Common myeloid progenitor, CD34-positive (primary cell): Measurements from ENCODE around the gene RIN3.
A peak's percentile ranks its signal among the peaks of the same experiment; 100 is the strongest.

Source experiments
- CTCF ChIA-PET: fragments of 350-600 bp; sonication (Branson Sonifier 250); formaldehyde crosslinking; loops from one replicate; lab custom pipeline; 2021; ENCODE audit warnings: antibody characterized with exemption; lab: Charles Lee
- POLR2A ChIA-PET: fragments of 350-600 bp; sonication (Branson Sonifier 250); formaldehyde crosslinking; loops from one replicate; lab custom pipeline; 2021; ENCODE audit warnings: antibody characterized with exemption; lab: Charles Lee
- DNase-seq, 3 donors: peaks; one replicate each; pipeline versions ENCODE4 v3.0.0 to v3.0.0-alpha.2; 2013
- H3K27ac ChIP-seq, 2 experiments: 1 replicate in 1 of 2; 2 replicates in 1 of 2; pipeline ENCODE4 v1.7.0; 2013; ENCODE audit warnings: inconsistent platforms in 2 of 2, low read length in 2 of 2, mild to moderate bottlenecking in 2 of 2, low read depth in 1 of 2, moderate library complexity in 1 of 2; ENCODE audit not compliant: severe bottlenecking in 2 of 2, insufficient read depth in 1 of 2, poor library complexity in 1 of 2
- H3K27me3 ChIP-seq, 5 experiments: replicated peaks in 2 of 5; 1 replicate in 3 of 5; 2 replicates in 2 of 5; pipeline versions ENCODE4 v1.6.1 to v1.7.0; 2013; ENCODE audit warnings: low read length in 4 of 5, mild to moderate bottlenecking in 2 of 5, moderate library complexity in 2 of 5, inconsistent platforms in 1 of 5; ENCODE audit not compliant: insufficient read depth in 5 of 5, control insufficient read depth in 4 of 5
- H3K36me3 ChIP-seq, 4 experiments: 1 replicate in 2 of 4; 2 replicates in 2 of 4; pipeline versions ENCODE4 v1.6.1 to v1.7.0; 2013; ENCODE audit warnings: low read length in 3 of 4, control low read depth in 1 of 4, mild to moderate bottlenecking in 1 of 4; ENCODE audit not compliant: control insufficient read depth in 4 of 4, insufficient read depth in 4 of 4
- H3K4me1 ChIP-seq, 4 experiments: 1 replicate in 3 of 4; 2 replicates in 1 of 4; pipeline versions ENCODE4 v1.6.1 to v1.7.1; 2013; ENCODE audit warnings: low read length in 3 of 4, mild to moderate bottlenecking in 3 of 4, control low read depth in 1 of 4, inconsistent platforms in 1 of 4, moderate library complexity in 1 of 4; ENCODE audit not compliant: control insufficient read depth in 4 of 4, insufficient read depth in 4 of 4; ENCODE audit errors: control extremely low read depth in 1 of 4
- H3K4me3 ChIP-seq, 7 experiments: 1 replicate in 4 of 7; 2 replicates in 3 of 7; pipeline versions ENCODE4 v1.5.1 to v1.7.0; 2013; ENCODE audit warnings: mild to moderate bottlenecking in 7 of 7, low read length in 6 of 7, moderate library complexity in 6 of 7, inconsistent platforms in 2 of 7, low read depth in 2 of 7, control low read depth in 1 of 7; ENCODE audit not compliant: insufficient read depth in 4 of 7, control insufficient read depth in 1 of 7; ENCODE audit errors: extremely low read depth in 1 of 7
- H3K9me3 ChIP-seq, 5 experiments: 1 replicate in 4 of 5; 2 replicates in 1 of 5; pipeline versions ENCODE4 v1.6.1 to v1.7.1; 2013; ENCODE audit warnings: low read length in 4 of 5, mild to moderate bottlenecking in 2 of 5, inconsistent platforms in 1 of 5, low read depth in 1 of 5, moderate library complexity in 1 of 5; ENCODE audit not compliant: control insufficient read depth in 4 of 5, insufficient read depth in 2 of 5; ENCODE audit errors: control extremely low read depth in 1 of 5
- WGBS: methylation state at CpG from one replicate; pipeline ENCODE4 v1.1.5; 2013; ENCODE audit not compliant: insufficient coverage; 5-methylcytosine and 5-hydroxymethylcytosine counted together

RIN3 gene

DNA sequence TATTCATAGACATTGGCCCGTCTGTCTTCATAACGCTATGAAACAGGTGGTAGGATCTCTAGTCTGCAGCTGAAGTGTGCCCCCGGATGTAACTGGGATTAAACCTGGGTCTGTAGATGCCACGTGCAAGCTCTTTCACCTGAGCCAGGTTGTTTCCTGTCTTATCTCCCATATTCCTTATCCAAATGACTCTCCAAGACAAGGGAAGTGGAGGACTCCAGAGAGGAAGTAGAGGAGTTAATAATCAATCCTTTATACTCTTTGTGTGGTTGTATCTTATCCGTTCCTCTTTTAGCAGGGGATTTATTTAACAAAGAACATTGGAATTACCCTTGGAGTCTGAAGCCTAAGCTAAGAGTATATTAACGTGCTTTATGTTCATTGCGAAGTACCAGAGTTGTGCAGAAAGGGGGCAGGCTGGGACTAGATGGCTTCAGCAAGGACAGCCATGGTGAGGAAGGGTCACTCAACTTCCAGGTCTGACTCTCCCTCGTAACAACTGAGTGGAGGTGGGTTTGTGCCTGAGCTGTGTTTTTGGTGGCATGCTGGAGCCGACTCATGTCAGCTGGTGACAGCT lies 82.8 kb downstream of the RIN3 start:
- peaks cover 0 to 22% (median 2%) of the 10 kb centered on the region in 4 experiments for H3K36me3 ChIP-seq
- H3K27ac ChIP-seq, result no peak overlapping the region
- no peak overlapping the region for H3K4me3 ChIP-seq
- POLR2A ChIA-PET, result no interaction called here
- no peak for DNase-seq
- H3K9me3 ChIP-seq, result peaks cover 0 to 4% (median 0%) of the 10 kb centered on the region in 5 experiments
- CTCF ChIA-PET, result interaction anchor here (0.9 to 21.5 kb wide), 8 partner anchors 8 to 88 kb away, joined by 3 to 263 read pairs (median 4); no protein-coding TSS in a partner anchor
- WGBS, result 96% methylated on average over 8 of the region's 9 CpGs
- H3K27me3 ChIP-seq, result no peaks in the 10 kb centered on the region
- peaks cover 4 to 26% (median 13%) of the 10 kb centered on the region in 4 experiments for H3K4me1 ChIP-seq

DNA sequence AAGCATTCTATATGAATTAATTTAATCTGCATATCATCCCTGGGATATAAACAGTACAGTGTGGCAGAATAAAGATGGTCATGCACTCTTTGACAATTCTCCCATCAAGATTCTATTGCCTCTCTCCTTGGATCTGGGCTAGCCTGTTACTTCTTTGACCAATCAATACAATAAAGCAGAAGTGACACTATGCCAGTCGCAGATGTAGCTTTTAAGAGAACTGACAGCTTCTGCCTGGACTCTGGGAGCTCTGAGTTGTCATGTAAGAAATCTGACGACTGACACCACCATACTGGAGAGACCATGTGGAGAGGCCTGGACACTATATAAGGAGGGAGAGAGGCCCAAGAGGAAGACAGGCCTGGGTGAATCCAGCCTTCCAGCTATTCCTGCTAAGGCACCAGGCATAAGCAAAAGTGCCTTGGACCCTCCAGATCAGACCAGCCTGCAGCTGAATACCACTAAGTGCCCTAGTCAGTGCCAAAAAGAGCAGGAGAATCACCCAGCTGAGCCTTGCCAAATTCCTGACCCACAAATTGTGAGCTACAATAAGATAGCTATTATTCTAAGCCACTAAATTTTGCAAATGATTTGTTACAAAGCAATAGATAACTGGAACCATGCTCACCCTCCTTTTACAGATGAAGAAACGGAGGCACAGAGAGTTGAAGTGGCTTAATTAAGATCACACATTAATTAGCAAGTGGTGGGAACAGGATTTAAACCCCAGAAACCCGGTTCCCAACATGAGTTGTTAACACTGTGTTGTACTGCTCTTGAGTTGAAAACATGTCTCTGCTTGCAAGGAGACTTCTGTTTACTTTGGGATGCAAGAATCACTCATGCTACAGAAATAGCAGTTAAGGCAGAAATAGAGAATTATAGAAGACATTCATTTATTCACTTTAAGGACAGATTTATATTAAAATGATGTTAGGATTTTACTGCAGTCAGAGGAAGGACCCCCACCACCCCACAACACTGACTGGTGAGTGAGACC lies 84.6 kb downstream of the RIN3 start:
- no peaks in the 10 kb centered on the region for H3K27me3 ChIP-seq
- no peak overlapping the region for H3K27ac ChIP-seq
- H3K4me3 ChIP-seq, result no peak overlapping the region
- peaks cover 0 to 27% (median 4%) of the 10 kb centered on the region in 4 experiments for H3K36me3 ChIP-seq
- H3K9me3 ChIP-seq, result no peaks in the 10 kb centered on the region
- POLR2A ChIA-PET, result interaction anchor here (0.6 kb wide), 1 partner anchor 120 kb away, joined by 3 read pairs; no protein-coding TSS in a partner anchor
- CTCF ChIA-PET, result interaction anchor here (0.8 to 21.5 kb wide), 9 partner anchors 9 to 87 kb away, joined by 3 to 263 read pairs (median 4); no protein-coding TSS in a partner anchor
- DNase-seq, result no peak
- H3K4me1 ChIP-seq, result peaks cover 4 to 17% (median 13%) of the 10 kb centered on the region in 4 experiments
- WGBS, result 100% methylated on average over 3 of the region's 4 CpGs

DNA sequence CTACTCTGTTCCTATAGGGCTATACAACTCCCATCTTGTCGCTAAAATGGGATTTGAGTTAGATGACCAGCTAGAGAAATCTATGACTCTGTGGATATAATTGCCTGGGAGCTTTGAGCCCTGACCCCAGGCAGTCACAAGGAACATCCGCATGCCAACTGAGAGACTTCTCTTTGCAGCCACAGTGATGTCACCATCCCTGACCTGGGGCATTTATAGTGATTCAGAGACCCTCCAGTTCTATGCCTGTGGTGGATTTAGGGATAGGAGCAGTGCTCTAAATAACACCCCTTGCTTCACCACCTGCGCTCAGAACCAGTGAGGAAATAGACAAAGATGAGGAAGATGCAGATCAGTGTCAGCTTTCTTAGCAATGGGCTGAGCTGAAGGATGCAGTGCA lies 86.2 kb downstream of the RIN3 start:
- no peak overlapping the region for H3K4me3 ChIP-seq
- peaks cover 4 to 17% (median 13%) of the 10 kb centered on the region in 4 experiments for H3K4me1 ChIP-seq
- no peak for DNase-seq
- ChIA-PET POLR2A (no interaction called here), CTCF (interaction anchor here (1.0 to 21.5 kb wide), 9 partner anchors 10 to 465 kb away, joined by 3 to 263 read pairs (median 3); no protein-coding TSS in a partner anchor)
- 83% methylated on average over 1 of the region's 3 CpGs for WGBS
- H3K27ac ChIP-seq, result no peak overlapping the region
- no peaks in the 10 kb centered on the region for H3K27me3 ChIP-seq
- peaks cover 0 to 30% (median 3%) of the 10 kb centered on the region in 4 experiments for H3K36me3 ChIP-seq
- no peaks in the 10 kb centered on the region for H3K9me3 ChIP-seq

DNA sequence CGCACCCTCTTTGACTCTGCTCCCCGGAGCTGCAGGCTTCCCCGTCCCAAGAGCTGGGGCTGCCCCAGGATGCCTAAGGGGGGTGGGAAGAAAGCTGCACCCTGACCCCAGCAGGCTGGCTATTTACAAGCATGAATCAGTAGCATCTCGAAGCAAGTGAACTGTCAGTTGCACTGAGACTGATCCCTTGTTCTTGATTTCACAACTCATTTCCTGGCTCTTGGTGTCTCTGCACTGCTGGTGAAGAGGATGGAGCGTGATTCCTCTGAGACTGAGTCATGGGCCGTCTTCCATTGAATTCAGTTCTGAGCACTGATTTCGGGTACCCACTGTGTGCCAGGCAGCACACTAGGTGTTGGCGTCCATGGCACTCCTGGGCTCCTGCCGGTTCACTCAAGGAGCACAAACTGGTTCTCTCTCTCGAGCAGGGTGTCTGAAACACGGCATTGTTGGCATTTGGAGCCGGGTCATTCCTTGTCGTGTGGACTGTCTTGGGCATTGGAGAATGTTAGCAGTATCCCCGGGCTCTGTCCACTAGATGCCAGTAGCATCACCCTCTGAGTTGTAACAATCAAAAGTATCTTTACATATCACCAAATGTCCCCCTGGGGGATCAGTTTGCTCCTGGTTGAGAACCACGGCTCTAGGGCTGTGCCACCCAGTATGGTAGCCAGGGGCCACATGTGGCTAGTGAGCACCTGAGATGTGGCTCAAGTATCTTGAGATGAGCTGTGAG lies 86.9 kb downstream of the RIN3 start:
- peak in 1 of 3 donors; percentile 51 for DNase-seq
- H3K4me1 ChIP-seq, result peaks cover 4 to 17% (median 13%) of the 10 kb centered on the region in 4 experiments
- CTCF ChIA-PET, result interaction anchor here (1.0 to 21.5 kb wide), 11 partner anchors 9 to 466 kb away, joined by 3 to 263 read pairs (median 3); no protein-coding TSS in a partner anchor
- no peaks in the 10 kb centered on the region for H3K9me3 ChIP-seq
- peaks cover 0 to 26% (median 3%) of the 10 kb centered on the region in 4 experiments for H3K36me3 ChIP-seq
- H3K27me3 ChIP-seq, result no peaks in the 10 kb centered on the region
- WGBS, result 59% methylated on average over 9 of the region's 15 CpGs
- H3K4me3 ChIP-seq, result no peak overlapping the region
- POLR2A ChIA-PET, result no interaction called here
- H3K27ac ChIP-seq, result no peak overlapping the region

DNA sequence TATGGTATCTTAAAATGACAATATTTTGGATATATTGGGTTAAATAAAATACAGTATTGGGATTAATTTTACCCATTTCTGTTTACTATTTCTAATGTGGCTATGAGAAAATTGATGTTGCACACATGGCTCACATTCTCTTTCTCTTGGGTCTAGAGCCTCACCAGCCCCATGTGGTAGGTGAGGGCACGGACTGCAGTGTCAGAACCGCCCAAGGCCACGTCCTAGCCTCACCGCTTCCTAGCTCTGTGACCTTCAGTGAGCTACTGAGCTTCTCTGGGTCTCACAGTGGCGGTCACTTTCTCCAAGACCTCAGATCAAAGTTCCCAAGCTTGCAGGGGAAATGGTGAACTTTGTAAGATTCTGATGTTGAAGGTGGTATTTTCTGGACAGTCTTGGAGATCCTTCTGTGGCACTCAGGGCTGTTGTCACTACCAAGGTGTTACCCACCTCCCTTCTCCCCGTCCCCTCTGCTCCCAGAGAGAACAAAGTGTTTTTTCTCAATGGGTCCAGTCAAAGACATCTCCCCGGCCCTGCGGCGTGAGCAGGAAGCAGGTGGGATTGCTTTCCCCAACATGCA lies 87.6 kb downstream of the RIN3 start:
- 98% methylated on average over 5 of the region's 9 CpGs for WGBS
- no peak overlapping the region for H3K27ac ChIP-seq
- CTCF ChIA-PET, result interaction anchor here (1.0 to 21.5 kb wide), 7 partner anchors 9 to 106 kb away, joined by 3 to 263 read pairs (median 3); no protein-coding TSS in a partner anchor

DNA sequence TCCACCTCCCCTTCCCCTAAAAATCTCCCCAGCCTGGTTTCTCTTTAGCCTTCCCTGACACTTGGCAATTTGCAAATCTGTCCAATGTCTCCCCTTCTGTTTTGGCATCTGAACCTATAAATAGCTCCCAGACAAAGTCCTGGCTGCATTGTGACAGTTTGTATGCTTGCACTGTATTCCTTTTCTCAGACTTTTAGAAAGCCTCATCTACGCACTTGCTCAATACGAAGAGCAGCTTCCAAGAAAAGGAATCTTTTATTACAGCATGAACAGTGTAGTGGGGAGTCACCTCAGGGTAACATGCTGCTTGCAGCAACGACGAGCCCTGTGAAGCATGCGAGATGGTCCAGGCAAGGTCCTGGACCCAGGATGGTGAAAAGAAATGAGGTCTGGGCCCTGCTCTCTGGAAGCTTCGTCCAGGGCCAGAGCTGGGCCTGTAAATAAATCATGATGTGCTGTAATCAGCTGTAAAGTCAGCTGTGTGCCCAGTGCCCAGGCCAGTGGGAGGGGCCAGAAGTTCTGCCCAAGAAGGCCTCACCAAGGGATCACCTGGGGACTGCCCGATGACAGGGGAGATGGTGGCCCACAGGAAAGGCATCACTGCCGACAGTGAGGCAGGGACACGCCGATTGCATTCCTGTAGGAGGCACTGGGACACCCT lies 88.3 kb downstream of the RIN3 start:
- H3K9me3 ChIP-seq, result peaks cover 0 to 2% (median 0%) of the 10 kb centered on the region in 5 experiments
- DNase-seq, result no peak
- peaks cover 0 to 20% (median 2%) of the 10 kb centered on the region in 4 experiments for H3K36me3 ChIP-seq
- ChIA-PET CTCF (interaction anchor here (1.0 to 21.5 kb wide), 8 partner anchors 8 to 107 kb away, joined by 3 to 263 read pairs (median 4); no protein-coding TSS in a partner anchor), POLR2A (no interaction called here)
- H3K4me1 ChIP-seq, result peaks cover 4 to 17% (median 11%) of the 10 kb centered on the region in 4 experiments
- WGBS, result 87% methylated on average over 10 of the region's 10 CpGs
- H3K27ac ChIP-seq, result no peak overlapping the region
- no peak overlapping the region for H3K4me3 ChIP-seq
- no peaks in the 10 kb centered on the region for H3K27me3 ChIP-seq

More for the DNA sequence above, 87.6 kb downstream of the RIN3 start:
- H3K9me3 ChIP-seq, result no peaks in the 10 kb centered on the region
- POLR2A ChIA-PET, result no interaction called here
- no peak overlapping the region for H3K4me3 ChIP-seq
- H3K36me3 ChIP-seq, result peaks cover 0 to 27% (median 3%) of the 10 kb centered on the region in 4 experiments
- peaks cover 4 to 17% (median 11%) of the 10 kb centered on the region in 4 experiments for H3K4me1 ChIP-seq
- H3K27me3 ChIP-seq, result no peaks in the 10 kb centered on the region
- DNase-seq, result no peak
